Stimulated activated naive CD4-positive, alpha-beta T cell treated with Interleukin-2 at 50 U/mL for 16 hours (primary cell): ENCODE data around the gene SLCO4C1.

Source experiments
- DNase-seq: peaks from one replicate; lab custom pipeline; 2025; lab: John Stamatoyannopoulos, UW

SLCO4C1 gene

DNA sequence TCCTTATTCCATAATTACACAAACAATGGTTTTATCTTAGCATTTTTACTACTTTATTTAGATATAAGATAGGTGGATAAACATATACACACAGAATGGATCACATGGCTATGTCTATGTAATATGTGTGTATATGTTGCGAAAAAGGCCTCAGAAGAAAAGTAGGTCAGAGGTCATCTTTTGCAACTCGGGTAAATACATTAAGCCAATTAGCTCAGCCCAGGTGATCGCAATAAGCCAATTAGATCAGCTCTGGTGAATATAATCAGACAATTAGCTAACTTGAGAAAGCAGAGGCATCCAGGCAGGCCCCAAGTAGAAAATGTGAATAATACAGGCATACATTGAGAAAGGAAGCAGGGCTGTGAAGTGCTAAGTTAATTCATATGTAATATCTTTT is 24.3 kb downstream of the SLCO4C1 start:
- DNase-seq: no peak

DNA sequence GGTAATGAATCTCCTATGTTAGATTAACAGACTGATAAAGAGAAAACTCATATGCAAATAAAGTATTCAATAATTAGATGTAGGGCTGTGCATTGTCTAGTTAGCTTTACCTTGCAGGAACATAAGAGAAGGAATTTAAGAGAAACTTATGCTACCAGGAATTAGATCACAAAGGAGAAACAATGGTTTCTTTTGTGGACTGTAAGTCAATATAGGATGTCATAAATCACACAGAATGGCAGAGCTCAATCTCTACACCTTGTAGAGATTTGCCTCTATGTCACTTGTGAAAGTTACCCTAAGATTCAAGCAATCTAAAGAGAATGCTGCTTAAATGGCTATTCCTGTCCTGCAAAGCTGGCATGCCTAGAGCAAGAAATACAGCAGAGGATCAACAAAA is 26.0 kb downstream of the SLCO4C1 start:
- DNase-seq: no peak

DNA sequence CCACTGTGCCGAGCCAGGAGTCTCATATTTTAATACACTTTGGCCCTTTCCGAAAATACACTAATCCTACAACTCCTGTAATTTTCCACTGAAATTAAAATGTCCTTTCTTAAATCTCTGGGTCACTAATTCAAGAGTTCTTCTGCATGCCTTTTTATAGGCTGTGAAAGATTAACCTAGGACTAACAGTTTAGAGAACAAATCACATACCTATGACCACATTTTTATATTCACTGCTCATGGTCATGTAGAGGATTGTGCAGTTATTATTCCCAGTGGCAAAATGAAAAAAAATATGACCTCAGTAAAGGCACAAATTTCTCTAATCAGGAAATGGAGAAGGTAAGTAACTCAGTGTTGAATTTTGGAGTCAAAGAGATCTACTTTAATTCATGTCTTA is 33.4 kb downstream of the SLCO4C1 start:
- DNase-seq: no peak

DNA sequence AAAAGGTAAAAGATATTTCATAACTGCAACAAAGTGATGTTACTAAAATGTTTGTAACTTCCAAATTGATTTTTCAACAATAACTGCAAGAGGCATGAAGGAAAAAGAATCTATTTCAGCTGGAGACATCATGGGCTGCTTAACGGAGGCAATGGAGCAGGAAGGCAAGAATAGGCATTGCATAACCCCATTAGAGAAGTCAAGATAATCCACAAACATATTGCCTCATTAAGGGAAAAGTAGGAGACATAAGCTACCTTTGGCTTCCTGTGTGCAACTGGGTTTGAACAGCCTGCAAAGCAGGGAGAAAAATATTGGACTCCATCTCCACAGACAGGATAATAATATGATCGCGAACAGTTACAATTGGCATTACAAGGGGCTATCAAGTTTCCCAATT is 46.7 kb downstream of the SLCO4C1 start:
- DNase-seq: no peak

DNA sequence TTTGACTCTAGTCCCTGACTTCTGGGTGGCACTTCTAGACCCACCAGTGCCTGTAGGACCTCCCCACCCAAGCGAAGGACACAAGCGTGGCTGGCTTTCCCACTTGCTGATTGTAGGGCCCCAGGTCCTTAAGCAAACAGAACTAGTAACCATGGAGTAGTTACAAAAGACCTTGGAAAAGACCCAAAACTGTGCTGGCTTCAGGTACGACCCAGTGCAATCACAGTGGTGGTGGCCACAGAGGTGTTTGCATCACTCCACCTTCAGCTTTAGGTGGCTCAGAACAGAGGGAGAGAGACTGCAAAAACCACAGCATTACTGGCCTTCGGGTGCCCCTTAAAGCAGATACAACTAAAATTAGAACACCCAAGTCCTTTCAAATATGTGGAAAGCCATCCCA is 52.9 kb downstream of the SLCO4C1 start:
- no peak for DNase-seq

DNA sequence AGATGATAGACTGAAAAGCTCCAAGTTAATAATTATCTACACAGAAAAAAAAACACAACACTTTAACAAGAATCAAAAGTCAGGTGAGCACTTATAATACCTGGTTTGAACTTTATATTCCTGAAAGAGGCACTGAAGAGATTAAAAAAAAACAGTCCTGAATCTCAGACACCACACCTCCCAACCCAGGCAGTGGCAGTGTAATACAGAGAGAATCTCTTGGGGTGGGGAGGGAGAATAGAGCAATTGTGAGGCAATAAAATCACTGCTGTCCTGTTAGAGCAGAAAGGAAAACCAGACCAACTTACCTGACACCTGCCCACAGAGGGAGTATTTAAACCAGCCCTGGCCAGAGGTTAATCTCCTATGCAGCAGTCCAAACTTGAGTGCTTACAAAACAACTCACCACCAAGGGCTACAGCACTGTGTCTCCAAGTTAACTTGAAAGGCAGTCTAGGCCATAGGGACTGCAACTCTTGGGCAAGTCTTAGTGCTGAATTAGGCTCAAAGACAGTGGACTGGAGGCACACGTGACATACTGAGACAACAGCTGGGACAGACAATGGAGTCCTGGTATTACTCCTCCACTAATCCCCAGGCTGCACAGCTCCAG is 54.2 kb downstream of the SLCO4C1 start:
- DNase-seq: no peak

DNA sequence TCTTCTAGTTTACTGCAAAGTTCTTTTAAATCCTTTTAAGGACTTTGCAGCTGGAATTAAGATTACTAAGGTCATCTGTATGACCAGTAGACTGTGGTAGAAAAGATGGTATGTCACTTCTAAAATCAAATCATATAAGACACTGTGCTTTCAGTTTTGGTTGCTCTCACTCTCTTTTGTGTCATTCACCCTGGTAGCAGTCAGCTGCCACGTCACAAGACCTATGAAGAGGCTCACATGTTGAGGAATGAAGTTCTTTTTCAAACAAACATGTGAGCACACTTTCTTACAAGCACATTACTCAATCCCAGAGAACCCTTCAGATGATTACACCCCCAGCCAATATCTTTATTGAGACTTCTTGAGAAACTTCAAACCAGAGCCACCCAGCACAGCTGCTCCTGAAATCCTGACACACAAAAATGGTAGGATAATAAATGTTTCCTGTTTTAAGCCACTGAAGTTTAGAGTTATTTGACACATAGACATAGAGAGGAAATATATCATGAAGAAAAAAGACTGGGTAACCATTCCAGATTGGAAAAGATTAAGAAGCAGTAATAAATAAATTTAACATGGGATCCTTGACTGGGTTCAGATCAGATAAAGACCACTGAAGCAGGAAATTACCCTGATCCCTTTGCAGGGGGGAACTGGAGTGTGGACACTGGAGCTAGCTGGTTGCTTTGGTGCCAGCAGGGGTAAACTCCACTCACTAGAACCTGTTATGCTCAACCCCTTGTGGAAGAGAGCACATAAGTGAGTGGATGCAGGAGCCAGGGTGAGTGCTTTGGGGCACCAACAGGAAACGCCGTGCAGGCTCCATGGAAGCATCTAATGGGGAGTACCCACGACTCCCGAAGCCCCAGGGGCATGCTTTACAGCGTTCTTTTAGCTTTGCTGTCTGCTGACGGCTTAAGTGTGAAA is 64.1 kb downstream of the SLCO4C1 start:
- DNase-seq: no peak

DNA sequence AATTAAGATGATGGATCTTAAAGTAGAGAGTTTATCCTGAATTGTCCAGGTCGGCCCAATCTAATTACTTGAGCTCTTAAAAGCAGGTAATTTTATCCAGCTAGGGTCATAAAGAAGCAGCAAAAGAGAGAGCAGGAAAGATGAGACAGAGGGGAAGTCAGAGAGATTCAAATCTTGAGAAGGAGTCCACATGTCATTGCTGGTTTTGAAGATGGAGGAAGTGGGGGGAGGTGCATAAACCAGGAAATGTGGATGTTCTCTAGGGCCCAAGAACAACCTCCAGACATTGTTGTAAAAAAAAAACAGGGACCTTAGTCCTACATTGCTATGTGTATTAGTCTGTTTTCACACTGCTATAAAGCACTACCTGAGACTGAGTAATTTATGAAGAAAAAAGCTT is 66.4 kb downstream of the SLCO4C1 start:
- DNase-seq: no peak

DNA sequence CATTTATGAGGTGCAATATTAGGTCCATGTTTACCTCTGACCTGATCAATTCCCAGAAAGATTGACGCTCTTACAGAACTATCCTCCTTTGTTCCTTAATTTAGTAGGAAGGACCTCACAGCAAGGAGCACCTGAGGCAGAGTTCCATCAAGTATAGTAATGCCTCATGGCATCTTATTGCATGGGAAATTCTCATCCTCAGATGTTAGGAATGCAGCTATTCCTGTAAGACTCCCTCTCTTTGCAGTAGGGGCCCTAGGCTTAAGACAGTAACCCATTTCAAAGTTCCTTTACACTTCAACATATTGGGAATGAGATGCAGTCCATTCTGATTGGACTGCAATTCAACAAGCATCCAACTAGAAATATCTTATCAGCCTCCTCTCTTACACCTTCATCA is 69.8 kb downstream of the SLCO4C1 start:
- DNase-seq: no peak

DNA sequence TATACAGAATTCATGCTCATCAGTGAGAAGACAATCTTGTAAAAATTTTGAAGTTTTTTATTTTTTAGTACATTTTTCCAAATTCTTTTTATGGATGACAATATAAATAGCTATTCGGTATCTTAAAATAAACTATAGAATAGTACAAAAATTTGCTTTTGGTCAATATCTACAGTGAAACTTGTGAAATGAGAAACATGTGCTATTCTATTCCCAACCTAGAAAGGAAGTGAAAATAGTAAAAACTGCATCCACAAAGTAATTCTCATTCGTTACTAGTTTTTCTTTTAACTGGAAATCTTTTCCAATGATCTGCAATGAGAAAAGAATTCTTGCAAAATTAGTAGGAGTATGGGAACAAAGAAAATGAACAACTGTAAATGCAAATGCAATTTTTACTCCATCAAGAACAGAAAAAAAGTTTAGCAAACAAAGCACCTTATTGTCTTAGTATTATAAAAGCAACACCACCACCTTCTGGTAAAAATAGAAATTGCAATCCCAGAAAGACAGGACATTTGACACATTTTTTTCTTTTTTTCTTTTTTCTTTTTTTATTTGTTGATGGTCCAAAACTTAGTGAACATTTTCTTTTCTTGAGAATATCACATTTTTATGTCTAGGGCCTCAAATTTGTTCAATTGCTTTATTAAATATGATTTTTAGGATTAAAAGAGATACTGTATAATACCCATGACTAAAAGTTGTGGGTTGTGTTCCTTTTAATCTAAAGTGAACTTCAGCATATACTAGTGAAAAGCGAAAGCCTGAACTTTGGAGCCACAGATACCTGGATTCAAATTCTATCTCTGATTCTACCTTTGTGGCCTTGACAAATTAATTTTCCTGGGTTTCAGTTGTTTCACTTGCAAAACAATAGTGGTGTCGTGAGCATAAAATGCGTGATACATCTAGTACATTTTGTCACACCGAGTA is 72.3 kb downstream of the SLCO4C1 start:
- DNase-seq: no peak

DNA sequence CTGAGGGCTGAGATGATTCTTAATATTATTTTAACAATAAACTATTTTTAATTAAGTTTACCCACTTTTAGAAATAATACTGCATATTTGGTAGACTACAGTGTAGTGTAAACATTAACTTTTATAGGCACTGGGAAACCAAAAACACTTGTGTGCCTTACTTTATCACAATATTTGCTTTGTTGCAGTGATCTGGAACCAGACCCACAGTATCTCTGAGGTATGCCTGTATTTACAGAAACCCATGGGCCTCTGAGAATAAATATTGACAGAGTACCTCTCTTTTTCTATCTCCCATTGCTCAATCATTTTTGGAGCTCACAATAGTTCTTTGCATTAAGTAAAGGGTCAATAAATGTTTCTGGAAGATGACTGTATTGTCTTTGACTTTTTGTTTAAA is 73.3 kb downstream of the SLCO4C1 start:
- DNase-seq: no peak

DNA sequence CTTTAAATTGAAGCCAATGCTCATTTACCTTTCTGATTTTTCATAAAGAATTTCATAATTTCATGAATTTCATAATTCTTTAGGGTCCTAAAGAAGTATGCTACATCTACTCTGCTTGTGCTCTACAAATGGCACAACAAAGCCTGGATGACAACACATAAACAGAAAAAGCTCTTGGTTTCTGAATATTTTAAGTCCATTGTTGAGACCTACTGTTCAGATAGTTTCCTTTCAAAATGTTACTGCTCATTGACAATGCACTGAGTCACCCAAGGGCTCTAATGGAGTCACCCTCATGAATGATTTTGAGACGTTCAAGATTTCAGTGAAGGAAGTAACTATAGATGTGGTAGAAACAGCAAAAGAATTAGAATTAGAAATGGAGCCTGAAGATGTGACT is 74.1 kb downstream of the SLCO4C1 start:
- DNase-seq: no peak

DNA sequence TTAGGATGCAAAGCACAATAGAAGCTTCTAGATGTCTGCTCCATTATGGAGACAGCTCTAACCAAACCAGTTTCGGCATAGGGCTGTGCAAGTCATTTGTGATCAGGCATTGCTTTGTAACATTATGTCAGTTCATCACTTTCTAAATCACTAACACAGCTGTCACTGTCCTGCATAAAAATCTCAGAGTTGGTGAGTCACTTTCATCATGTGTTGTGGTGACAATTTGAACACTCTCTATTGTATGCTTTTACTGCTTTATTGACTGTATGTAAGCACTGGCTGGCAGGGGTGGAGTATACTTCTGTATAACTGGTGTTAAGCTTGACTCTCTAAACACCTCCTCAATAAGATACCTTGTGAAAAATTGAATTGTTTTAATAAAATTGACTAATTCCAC is 77.9 kb downstream of the SLCO4C1 start:
- DNase-seq: no peak

DNA sequence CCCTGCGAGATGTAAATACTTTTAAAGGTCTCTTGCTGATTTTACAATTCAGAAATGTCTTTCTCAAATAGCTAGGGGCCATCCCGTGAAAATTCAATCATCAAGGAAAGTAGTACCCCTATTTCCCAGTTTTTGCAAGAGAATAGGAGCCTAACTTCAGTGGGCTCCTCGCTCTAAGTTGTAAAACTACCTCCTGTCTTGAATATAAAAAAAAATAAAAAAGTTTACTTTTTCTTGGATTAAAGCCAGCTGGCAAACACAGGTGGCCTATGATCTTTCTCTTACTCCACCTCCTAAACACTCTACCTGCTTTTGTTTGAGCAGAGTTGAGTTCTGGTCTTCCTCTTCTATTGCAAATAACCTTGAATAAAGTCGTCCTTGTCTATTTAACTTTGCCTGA is 79.4 kb downstream of the SLCO4C1 start:
- no peak for DNase-seq

DNA sequence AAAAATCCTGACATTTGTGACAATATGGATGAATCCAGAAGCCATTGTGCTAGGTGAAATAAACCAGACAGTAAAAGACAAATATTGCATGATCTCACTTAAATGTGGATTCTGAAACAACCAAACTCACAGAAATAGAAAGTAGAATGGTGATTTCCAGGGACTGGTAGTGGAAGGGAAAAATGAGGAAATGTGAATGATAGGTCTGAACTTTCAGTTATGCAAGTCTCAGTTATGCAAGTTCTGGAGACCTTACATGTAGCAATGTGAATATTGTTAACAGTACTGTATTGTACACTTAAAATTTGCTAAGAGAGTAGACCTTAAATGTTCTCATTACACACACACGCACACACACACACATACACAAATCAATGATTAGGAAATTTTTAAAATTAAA is 84.9 kb downstream of the SLCO4C1 start:
- no peak for DNase-seq

DNA sequence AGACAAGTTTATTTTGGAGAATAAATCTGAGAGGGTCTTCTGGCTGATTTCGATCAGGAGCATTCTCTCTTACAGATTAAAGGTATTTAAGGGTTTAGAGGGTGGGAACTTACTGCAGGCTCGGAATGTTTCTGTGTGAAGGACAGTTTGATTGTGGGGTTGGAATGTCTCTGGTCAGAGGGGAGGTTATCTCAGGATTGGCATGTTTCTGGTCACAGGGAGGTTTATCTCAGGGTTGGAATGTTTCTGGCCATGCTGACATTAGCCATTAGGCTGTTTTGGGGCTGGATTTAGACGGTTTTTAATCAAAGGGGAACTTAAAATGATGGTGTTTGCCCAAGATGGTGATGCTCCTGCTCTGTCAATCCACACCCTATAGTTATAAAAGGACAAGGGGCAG is 95.2 kb downstream of the SLCO4C1 start:
- no peak for DNase-seq

DNA sequence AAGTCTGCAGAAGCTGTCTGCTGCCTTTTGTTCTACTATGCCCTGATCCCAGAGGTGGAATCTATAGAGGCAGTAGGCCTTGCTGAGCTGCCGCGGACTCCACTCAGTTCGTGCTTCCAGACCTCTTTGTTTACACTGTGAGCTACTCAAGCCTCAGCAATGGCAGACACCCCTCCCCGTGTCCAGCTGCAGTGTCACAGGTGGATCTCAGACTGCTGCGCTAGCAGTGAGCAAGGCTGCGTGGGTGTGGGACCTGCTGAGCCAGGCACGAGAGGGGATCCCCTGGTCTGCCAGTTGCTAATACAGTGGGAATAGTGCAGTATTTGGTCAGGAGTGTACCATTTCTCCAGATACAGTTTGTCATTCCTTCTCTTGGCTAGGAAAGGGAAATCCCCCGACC is 99.6 kb downstream of the SLCO4C1 start:
- DNase-seq: no peak
